DND-41 (cell line): ENCODE data around the gene TGM6.

Experiments
- CTCF ChIP-seq: IDR thresholded peaks from 2 replicates; pipeline ENCODE4 v1.5.1; 2012; ENCODE audit warnings: borderline replicate concordance, low read length, moderate library complexity, mild to moderate bottlenecking; ENCODE audit not compliant: poor library complexity, severe bottlenecking; ENCODE audit errors: extremely low read depth
- EZH2 ChIP-seq: IDR thresholded peaks from 3 replicates; pipeline ENCODE4 v1.6.1; 2012; ENCODE audit warnings: borderline replicate concordance, low read depth, mild to moderate bottlenecking, moderate library complexity, low read length, inconsistent platforms; ENCODE audit not compliant: severe bottlenecking

- no peak for TF ChIP-seq EZH2
- TF ChIP-seq CTCF: no peak
These were observed 4.3 kb downstream of the TGM6 start for GRCh38 chr20:2385026-2385425.
